D341Med (cell line): ENCODE results near the gene ARHGAP42.
"Not testable (repeated sequence)": the region's sequence is repeated elsewhere in the genome, so short reads cannot be mapped to it uniquely, and the experiment has no call there.

Source experiments
- DNase-seq: peaks from one replicate; pipeline ENCODE4 v3.0.0; 2012; ENCODE audit warnings: low spot score

The ARHGAP42 gene, protein sequence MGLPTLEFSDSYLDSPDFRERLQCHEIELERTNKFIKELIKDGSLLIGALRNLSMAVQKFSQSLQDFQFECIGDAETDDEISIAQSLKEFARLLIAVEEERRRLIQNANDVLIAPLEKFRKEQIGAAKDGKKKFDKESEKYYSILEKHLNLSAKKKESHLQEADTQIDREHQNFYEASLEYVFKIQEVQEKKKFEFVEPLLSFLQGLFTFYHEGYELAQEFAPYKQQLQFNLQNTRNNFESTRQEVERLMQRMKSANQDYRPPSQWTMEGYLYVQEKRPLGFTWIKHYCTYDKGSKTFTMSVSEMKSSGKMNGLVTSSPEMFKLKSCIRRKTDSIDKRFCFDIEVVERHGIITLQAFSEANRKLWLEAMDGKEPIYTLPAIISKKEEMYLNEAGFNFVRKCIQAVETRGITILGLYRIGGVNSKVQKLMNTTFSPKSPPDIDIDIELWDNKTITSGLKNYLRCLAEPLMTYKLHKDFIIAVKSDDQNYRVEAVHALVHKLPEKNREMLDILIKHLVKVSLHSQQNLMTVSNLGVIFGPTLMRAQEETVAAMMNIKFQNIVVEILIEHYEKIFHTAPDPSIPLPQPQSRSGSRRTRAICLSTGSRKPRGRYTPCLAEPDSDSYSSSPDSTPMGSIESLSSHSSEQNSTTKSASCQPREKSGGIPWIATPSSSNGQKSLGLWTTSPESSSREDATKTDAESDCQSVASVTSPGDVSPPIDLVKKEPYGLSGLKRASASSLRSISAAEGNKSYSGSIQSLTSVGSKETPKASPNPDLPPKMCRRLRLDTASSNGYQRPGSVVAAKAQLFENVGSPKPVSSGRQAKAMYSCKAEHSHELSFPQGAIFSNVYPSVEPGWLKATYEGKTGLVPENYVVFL

DNA sequence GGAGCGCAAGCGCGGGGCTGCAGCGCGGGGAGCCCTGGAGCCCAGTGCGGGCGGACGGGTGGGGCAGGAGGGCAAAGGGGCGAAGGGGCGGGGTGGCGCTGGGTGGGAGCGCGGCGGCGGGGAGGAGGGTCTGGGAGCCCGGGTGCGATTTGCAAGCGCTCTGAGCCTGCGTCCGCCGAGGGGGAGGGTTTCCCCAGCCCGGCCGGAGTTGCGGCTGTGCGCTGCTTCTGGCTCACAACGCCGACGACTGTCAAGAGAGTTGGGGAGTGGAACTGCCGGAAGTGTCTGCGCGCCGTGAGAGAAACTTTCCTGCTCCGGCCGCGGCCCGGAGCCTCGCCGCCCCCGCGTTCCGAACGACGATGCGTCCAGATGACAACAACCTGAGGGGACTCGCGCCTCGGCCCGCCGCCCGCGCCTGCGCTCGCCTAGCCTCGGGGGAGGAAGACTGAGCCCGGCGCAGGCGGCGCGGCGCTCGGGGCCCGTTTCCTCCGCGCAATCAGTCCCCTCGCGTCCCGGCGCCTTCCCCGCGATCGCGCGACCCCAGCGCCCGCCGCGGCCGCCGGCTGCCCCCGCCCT is at the start of gene ARHGAP42:
Gene ARHGAP42 (plus strand): TSS at position 235 of the 576 bp plus-strand sequence. CDS start 391 bp downstream, outside the sequence.
- peak; percentile 81 for DNase-seq

DNA sequence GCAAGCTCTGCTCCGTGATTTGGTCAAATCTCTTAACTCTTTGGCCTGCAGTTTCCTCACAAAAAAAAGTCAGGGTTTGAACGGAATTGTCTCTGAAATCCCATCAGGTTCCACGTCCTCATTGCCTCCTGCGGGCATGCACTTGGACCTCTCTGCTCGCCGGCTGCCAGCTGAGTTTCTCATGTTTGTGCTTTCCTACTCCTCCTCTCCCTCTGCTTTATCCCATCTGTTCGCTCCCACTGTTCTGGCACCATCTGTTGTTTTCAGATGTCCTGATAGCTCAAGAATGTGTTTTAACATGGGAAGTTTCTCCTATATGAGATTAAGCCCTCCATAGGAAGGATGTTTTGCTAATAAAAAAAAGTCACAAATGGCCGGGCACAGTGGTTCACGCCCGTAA is 49.4 kb upstream of the ARHGAP42 start:
- DNase-seq = peak; percentile 51

DNA sequence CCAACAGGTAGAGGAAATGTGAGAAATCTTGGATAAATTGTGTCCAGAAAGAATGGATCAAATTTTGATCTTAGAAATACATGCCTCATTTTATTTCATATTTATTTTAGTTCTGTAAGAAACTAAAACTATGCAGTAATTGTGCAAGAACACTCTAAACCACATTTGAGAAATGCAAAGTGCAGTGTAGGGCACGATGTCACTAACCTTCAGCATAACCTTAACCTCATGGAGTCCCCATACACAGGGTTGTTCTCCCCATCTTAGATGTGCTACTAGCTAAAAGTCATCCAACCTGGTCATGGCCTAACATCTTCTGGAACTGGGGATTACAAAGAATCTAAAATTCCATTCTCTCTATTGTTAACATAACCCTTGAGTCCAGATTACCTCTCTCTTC is 48.4 kb upstream of the ARHGAP42 start:
- DNase-seq = no peak

DNA sequence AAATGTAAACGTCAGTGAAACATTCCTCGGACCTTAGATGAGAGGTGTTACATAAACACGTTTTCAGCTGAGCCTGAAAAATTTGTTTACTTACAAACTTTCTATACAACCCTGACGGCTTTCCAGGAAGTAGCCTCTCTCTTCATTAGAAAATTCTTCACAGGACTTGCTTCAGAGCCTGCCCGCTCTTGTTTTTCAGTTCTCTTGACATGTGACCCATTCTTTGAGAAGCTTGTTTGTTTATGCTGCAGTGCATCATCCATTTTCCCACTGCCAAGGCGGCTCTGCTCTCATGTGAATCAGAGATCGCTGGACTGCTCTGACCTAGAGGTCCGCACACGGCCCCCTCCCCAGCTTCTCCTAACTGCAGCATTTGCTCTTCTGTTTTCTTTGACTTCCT is 47.9 kb upstream of the ARHGAP42 start:
- DNase-seq = no peak

DNA sequence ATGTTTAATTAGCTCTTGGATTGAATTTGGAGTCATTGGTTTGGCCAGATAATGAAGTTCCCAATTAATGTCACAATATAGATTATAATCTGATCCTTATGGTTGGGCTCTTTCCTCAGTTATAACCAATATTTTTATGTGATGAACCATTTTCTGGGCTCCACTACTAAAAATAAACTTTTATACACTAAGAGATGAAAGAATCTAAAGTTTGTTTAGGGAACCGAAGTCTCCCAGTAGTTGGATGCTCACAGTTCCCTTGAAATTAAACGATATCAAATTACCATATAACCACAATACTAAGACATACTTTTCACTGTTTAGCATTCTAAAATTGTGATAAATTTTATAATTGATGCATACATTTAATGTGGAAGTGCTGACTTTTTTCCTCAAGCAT is 47.0 kb upstream of the ARHGAP42 start:
- DNase-seq = no peak

DNA sequence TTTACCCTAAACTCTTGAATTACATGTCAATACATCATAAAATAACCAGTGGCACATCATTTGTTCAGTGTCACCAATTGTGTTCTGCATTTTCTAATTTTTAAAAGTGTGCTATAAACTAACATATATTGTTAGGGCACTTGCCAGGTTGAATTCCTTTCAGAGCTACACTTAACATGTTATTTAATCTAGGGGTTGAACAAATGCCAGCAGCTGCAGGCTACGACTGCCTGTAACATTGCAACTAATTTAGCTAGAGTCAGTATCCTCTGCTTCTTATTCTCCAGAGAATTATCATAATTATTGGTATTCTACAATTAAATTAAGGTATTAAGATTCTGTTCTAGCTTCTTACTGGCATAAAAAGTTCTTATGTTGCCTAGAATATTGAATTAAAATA is 46.4 kb upstream of the ARHGAP42 start:
- DNase-seq = no peak

DNA sequence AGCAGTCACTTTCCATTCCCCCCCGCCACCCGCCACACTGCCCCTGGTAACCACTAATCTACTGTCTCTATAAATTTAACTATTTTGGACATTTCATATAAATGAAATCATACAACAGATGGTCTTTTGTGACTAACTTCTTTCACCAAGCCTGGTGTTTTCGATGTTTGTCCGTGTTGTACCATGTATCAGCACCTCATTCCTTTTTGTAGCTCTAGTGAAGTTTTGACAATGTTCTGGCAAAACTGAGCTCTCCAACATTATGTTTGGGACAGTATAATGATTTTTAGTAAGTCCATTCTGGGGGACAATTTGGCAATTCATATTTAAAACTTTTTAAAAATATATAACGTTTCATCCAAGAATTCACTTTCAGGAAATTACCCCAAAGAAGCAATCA is 45.6 kb upstream of the ARHGAP42 start:
- no peak for DNase-seq

DNA sequence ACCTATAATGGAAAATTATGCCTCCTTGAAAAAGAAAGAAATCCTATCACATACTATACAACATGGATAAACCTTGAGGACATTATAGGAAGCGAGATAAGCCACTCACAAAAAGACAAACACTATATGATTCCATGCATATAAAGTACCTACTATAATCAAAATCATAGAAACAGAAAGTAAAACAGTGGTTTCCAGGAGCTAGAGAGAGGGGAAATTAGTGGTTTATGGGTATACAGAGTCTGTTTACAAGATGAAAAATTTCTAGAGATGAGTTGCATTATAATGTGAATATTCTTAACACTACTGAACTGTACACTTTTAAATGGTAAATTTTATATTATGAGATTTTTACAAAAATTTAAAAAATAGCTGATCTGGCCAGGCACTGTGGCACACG is 40.5 kb upstream of the ARHGAP42 start:
- DNase-seq = no peak

DNA sequence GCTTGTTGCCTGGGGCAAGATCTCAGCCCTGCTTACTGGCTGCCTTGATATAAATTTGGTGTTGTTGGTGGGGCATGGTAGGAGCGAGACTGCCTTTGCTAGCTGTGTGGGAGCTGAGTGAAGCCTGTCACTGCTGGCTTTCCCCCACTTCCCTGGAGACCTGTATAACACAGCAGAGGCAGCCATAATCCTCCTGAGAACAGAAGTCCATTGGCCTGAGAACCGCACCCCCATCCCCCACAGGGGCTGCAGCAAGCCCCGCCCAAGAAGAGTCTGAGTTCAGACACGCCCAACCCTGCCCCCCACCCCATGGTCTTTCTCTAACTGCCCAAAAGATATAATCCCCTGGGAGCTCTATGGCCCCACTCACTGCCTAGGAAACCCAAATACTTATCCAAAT is 39.2 kb upstream of the ARHGAP42 start:
- DNase-seq = no peak

DNA sequence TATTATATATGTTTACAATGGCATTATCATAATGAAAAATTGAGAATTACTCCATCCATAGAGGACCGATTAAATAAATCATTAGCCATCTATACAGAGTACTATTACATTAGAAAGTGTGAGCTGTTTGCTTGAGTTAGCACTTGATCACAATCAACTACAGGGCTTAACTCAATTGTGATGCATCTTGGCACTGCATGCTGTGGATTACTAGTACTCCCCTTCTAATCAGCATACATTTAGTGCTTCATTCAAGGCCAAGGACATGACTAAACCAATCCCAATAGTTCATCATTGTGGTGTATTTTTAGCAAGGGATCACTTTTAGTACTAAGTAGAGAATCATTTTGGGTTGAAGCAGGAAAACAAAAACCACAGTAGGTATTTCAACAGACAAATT is 23.5 kb upstream of the ARHGAP42 start:
- no peak for DNase-seq

DNA sequence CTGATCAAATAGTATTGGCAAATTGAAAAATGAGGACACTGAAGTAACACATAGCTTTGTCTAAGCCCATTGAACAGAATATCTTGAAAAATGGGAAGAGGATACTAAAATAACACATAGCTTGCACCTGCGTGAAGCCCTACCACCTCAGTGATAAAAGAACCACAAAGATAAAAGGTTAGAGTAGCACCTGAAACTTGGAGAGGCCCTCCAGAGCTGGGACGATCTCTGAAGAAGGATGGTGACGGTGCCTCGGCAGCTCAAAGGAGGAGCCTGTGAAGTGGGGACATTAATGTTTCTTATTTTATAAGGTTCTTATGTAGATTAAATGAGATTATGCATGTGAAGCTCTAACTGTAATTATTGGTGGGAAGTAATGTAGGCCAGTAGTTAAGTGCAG is 23.1 kb upstream of the ARHGAP42 start:
- no peak for DNase-seq

DNA sequence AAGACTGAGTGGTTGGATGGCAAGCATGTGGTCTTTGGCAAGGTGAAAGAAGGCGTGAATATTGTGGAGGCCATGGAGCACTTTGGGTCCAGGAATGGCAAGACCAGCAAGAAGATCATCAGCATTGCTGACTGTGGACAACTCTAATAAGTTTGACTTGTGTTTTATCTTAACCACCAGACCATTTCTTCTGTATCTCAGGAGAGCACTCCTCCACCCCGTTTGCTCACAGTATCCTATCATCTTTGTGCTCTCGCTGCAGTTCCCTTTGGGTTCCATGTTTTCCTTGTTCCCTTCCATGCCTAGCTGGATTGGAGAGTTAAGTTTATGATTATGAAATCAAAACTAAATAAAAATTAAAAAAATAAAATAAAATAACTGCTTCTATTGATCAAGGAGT is 20.3 kb upstream of the ARHGAP42 start:
- not testable (repeated sequence) for DNase-seq

DNA sequence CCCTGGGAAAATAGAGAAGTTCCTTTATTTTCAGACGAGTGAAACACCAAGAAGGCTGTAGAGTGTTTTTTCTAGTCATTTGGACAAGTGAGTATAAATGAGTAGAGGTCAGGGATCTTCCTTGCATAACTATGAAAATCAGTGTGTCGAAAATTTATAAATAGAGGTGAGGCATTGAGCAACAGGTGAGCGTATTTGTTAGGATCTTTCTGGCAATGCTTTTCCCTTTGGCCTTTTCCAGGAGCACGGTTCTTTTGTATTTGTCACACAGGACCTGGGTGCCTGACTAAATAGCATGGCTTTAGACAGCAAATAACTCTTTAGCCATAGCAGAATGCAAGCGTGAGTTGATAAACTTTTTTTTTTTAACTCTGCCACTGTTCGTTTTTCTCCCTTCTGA is 19.6 kb upstream of the ARHGAP42 start:
- no peak for DNase-seq

DNA sequence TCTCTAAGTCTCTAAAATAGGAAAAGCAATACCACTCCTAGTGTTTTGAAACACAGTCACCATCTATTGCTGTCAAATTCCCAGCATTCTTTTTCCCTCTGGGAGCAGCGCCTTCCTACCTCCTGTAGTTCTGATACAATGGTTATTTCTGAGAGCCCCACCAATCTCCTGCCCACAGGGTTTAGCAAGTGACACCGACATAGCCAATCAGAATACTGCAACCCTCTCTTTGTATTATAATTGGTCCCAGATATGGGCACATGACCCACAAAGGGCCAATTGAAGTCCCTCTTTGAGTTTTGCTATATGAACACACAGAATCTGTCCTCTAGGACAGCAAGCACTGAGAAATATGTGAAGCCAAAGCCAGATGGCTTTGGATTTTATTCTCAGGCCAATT is 16.9 kb upstream of the ARHGAP42 start:
- no peak for DNase-seq

DNA sequence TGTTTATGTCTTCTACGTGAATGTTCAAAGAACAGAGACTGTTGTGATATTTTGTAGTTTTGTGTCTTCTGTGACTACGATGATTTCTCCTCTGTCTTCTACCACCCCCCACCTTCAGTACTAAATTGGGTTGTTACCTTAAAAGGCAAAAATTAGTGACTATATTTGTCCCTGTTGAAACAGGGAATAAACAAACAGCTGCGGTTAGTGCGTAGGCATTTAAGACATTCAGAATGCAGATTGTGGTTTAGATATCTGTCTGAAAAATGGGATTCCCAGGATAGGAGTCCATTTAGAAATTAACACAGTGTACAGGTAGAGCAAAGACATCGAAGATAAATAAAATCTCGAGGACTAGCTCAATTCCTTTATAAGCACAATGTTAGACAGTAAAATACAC is 15.6 kb upstream of the ARHGAP42 start:
- DNase-seq = no peak

DNA sequence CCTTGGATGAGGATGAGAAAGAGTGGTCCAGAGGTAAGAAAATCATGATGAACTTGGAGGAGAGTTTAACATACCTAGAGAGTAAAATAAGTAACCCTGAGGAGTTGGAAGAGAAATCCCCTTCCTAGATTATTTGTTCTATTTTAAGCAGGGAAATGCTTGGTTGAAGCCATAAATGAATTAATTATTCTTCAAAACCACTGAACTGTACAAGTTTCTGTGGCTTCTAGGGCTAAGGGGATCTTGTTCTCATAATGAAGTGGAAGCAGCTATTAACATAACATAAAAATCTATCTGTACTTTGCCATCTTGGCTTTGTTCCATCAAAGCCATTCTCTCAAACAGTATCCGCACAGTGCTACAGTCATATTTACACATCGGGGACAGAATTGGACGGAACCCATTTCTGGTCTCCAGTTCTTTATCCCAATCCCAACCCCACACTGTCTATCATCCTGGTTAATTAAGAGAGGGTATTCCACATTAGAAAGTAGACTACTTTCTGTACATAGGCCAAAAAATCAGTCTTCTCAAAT is 14.5 kb upstream of the ARHGAP42 start:
- DNase-seq = no peak

DNA sequence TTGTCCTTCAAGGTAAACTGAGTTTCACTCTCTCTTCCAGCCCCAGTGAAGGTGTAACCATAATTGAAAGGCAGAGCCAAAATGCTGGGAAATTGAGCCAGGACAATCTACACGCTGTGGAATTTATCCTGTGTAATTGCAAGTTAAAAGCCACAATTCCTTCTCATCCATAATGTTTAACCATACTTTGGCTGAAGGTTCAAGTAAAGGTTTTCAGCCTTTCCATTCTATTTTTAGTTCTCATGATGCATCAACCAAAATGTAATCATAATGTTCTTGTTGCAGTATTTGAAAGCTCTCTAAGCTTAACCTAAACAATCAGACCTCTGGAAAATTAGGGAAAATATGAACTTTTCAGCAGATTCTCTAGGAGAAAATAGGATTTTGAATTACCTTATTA is 14.0 kb upstream of the ARHGAP42 start:
- no peak for DNase-seq

DNA sequence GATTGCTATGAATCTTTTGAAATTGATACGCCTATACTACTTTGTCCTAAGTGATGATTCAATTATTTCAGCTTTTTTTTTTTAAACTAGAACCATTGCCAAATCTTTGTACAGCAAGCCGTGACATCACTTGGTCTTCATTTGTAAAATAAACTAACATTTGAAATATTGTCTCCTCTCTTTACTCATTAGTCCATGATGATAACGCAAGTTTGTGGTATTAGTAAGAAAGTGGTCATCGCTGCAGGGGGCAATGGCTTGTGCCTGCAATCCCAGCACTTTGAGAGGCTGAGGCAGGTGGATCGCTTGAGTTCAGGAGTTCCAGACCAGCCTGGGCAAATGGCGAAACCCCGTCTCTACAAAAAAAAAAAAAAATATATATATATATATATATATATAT is 12.9 kb upstream of the ARHGAP42 start:
- no peak for DNase-seq

DNA sequence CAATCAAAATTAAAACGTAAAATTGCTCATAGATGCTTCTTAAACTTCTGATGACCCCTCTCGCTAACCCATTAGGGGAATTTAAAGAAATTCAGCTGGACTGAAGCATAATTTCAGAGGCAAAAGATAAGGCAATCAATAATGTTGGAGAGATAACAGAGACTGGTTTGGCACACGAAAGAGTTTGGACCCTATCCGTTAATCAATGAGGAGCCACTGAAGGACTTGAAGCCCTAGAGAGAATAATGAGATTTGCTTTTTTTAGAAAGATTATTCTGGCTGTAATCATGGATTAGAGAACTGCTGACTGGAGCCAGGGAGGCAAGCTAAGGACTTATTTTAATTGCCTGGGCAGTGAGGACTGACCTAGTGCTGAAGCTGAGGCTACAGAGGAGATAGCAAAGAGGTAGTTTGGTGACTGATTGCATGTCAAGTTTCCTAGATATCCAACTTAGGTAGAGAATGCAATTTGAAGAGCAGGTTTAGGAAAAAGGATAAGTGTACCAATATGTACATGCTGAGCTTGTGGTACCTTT is 11.9 kb upstream of the ARHGAP42 start:
- DNase-seq = peak; percentile 40

DNA sequence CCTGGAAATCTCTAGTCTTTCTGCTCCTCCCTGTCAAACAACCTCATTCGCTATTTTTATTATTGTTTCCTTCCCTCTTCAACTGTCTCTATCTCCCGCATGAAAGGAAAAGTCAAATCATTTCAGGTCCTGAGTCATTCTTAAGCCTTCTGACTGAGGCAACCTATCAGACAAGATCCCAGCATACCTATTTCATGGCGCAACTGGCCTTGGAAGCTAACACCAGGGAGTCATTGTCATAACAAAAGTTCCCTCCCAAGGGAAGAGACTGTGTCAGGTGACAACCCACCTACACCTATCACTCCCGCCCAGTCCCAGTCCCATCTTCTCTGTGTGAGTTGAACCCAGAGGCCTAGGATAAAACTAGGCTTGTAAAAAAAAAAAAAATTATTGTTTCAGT is 10.2 kb upstream of the ARHGAP42 start:
- no peak for DNase-seq

DNA sequence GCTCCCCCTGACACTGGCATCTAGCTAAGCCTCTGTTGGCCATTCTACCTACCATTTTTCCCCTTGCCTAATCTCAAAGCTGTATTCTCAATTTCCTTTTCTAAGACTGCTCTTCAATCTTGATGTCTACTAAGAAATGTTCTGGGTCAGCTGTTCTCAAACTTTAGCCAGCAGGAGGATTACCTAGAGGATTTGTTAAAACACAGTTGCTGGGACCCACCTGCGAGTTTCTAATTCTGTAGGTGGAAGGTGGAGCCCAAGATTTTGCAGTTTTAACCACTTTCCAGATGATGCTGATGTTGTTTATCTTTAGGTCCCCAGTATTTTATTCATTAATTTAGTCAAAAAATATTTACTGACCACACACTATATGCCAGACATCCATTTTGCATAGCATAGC is 9.3 kb upstream of the ARHGAP42 start:
- no peak for DNase-seq

DNA sequence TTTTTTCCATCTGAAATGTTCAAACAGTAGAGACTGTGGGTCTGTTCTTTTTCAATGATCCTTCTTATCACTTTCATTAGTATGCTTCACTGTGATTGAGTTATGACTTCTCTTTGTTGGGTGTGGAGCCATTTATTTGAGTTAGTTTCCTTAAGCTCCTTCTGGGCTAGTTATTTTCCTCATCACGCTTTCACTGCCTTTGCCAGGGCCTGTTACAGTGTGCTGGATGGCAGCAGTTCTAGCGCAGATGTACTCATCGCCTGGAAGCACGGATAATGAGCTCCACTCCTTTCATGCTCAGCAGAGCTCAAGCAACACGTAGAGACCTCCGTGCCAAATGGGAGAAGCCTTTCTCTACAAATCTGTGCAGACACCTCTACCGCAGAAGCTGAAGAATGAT is 7.0 kb upstream of the ARHGAP42 start:
- no peak for DNase-seq
